Adrenal gland (tissue), 5 donors: ENCODE data around the gene ANO2.

Source experiments
- CTCF ChIP-seq, 6 experiments: fragments of 450-650 bp in 4 of 6; fragments of 200-600 bp in 2 of 6; sonication (generic) in 1 of 6; IDR thresholded peaks; 1 replicate in 5 of 6; 2 replicates in 1 of 6; pipeline versions ENCODE4 v1.5.1 to v1.8.0; 2016 to 2021; ENCODE audit warnings: antibody characterized with exemption in 6 of 6, mild to moderate bottlenecking in 2 of 6, moderate library complexity in 1 of 6
- POLR2A ChIP-seq, 2 donors: fragments of 450-650 bp; IDR thresholded peaks; one replicate each; pipeline ENCODE4 v1.6.1; 2017; ENCODE audit warnings: antibody characterized with exemption in 2 of 2, mild to moderate bottlenecking in 2 of 2, moderate library complexity in 1 of 2
- donor health status: DM: no; HTN: no; CAD: no.

- TF ChIP-seq POLR2A (IDR thresholded peaks at IDR 0.05) (no peak), CTCF (IDR thresholded peaks at IDR 0.05) (no peak)
These were observed 396.0 kb downstream of the ANO2 start for GRCh38 chr12:5549011-5549410.
